Measurements from ENCODE around the gene ULBP1.
"Not testable (repeated sequence)": the region's sequence is repeated elsewhere in the genome, so short reads cannot be mapped to it uniquely, and the experiment has no call there.

Gene ULBP1

GRCh38 chr6:149935668-149936067 is 28.1 kb upstream of the ULBP1 start:
- DNase-seq (ENCODE audit: insufficient read length) (no peak), FAIRE-seq (no peak)
- no peak for TF ChIP-seq POLR2AphosphoS5 (IDR thresholded peaks at IDR 0.05; ENCODE audit: low read depth, low read length)
- TF ChIP-seq POLR2A (IDR thresholded peaks at IDR 0.05; ENCODE audit: low read depth, low read length), result no peak
- TF ChIP-seq TAF1 (IDR thresholded peaks at IDR 0.05; ENCODE audit: borderline replicate concordance, low read depth, low read length), result no peak

- no peak for DNase-seq (ENCODE audit: insufficient read length)
- TF ChIP-seq POLR2A (IDR thresholded peaks at IDR 0.05; ENCODE audit: low read depth, low read length) (no peak), TAF1 (IDR thresholded peaks at IDR 0.05; ENCODE audit: borderline replicate concordance, low read depth, low read length) (no peak), POLR2AphosphoS5 (IDR thresholded peaks at IDR 0.05; ENCODE audit: low read depth, low read length) (no peak)
- FAIRE-seq, result no peak
Measured at GRCh38 chr6:149936743-149937142, 27.0 kb upstream of the ULBP1 start.

- FAIRE-seq; DNase-seq (ENCODE audit: insufficient read length): not testable (repeated sequence)
Measured at GRCh38 chr6:149938013-149938570, 25.7 kb upstream of the ULBP1 start.

GRCh38 chr6:149938571-149939355 is 25.0 kb upstream of the ULBP1 start:
- TF ChIP-seq TAF1 (IDR thresholded peaks at IDR 0.05; ENCODE audit: borderline replicate concordance, low read depth, low read length), result no peak
- TF ChIP-seq POLR2AphosphoS5 (IDR thresholded peaks at IDR 0.05; ENCODE audit: low read depth, low read length), result no peak
- no peak for TF ChIP-seq POLR2A (IDR thresholded peaks at IDR 0.05; ENCODE audit: low read depth, low read length)
- peak; percentile 68 for DNase-seq (ENCODE audit: insufficient read length)
- peak; percentile 66 for FAIRE-seq

- FAIRE-seq (no peak), DNase-seq (ENCODE audit: insufficient read length) (no peak)
- TF ChIP-seq POLR2AphosphoS5 (IDR thresholded peaks at IDR 0.05; ENCODE audit: low read depth, low read length) (no peak), POLR2A (IDR thresholded peaks at IDR 0.05; ENCODE audit: low read depth, low read length) (no peak), TAF1 (IDR thresholded peaks at IDR 0.05; ENCODE audit: borderline replicate concordance, low read depth, low read length) (no peak)
Measured at GRCh38 chr6:149939356-149939648, 24.4 kb upstream of the ULBP1 start.

- FAIRE-seq (no peak), DNase-seq (ENCODE audit: insufficient read length) (no peak)
- TF ChIP-seq POLR2A (IDR thresholded peaks at IDR 0.05; ENCODE audit: low read depth, low read length), result no peak
- no peak for TF ChIP-seq POLR2AphosphoS5 (IDR thresholded peaks at IDR 0.05; ENCODE audit: low read depth, low read length)
- no peak for TF ChIP-seq TAF1 (IDR thresholded peaks at IDR 0.05; ENCODE audit: borderline replicate concordance, low read depth, low read length)
Measured at GRCh38 chr6:149939909-149940671, 23.7 kb upstream of the ULBP1 start.

- FAIRE-seq (no peak), DNase-seq (ENCODE audit: insufficient read length) (no peak)
- TF ChIP-seq POLR2AphosphoS5 (IDR thresholded peaks at IDR 0.05; ENCODE audit: low read depth, low read length) (no peak), POLR2A (IDR thresholded peaks at IDR 0.05; ENCODE audit: low read depth, low read length) (no peak), TAF1 (IDR thresholded peaks at IDR 0.05; ENCODE audit: borderline replicate concordance, low read depth, low read length) (no peak)
Measured at GRCh38 chr6:149940672-149940982, 23.1 kb upstream of the ULBP1 start.

- peak; percentile 42 for DNase-seq (ENCODE audit: insufficient read length)
- FAIRE-seq, result no peak
- TF ChIP-seq TAF1 (IDR thresholded peaks at IDR 0.05; ENCODE audit: borderline replicate concordance, low read depth, low read length) (no peak), POLR2A (IDR thresholded peaks at IDR 0.05; ENCODE audit: low read depth, low read length) (no peak), POLR2AphosphoS5 (IDR thresholded peaks at IDR 0.05; ENCODE audit: low read depth, low read length) (no peak)
Measured at GRCh38 chr6:149941583-149942460, 21.9 kb upstream of the ULBP1 start, which contains the start of gene ULBP2. TSS of gene ULBP2 (plus strand) at chr6:149942014. CDS start at chr6:149942073, 59 bp downstream.

- TF ChIP-seq TAF1 (IDR thresholded peaks at IDR 0.05; ENCODE audit: borderline replicate concordance, low read depth, low read length) (no peak), POLR2A (IDR thresholded peaks at IDR 0.05; ENCODE audit: low read depth, low read length) (no peak), POLR2AphosphoS5 (IDR thresholded peaks at IDR 0.05; ENCODE audit: low read depth, low read length) (no peak)
- FAIRE-seq, result no peak
- DNase-seq (ENCODE audit: insufficient read length), result no peak
Measured at GRCh38 chr6:149942461-149942829, 21.3 kb upstream of the ULBP1 start.

- FAIRE-seq; DNase-seq (ENCODE audit: insufficient read length): not testable (repeated sequence)
Measured at GRCh38 chr6:149943321-149943720, 20.4 kb upstream of the ULBP1 start.

GRCh38 chr6:149945276-149945675 is 18.5 kb upstream of the ULBP1 start:
- DNase-seq (ENCODE audit: insufficient read length); FAIRE-seq: not testable (repeated sequence)

GRCh38 chr6:149946631-149947030 is 17.1 kb upstream of the ULBP1 start:
- FAIRE-seq; DNase-seq (ENCODE audit: insufficient read length): not testable (repeated sequence)

- not testable (repeated sequence) for DNase-seq (ENCODE audit: insufficient read length); FAIRE-seq
Measured at GRCh38 chr6:149947533-149947932, 16.2 kb upstream of the ULBP1 start.

All from GM12892 (cell line).